AG09319 (cell line): ENCODE results near the gene WNT9B.

ENCODE experiments used
- DNase-seq: peaks from one replicate; pipeline ENCODE4 v3.0.0-alpha.2; 2010; ENCODE audit warnings: low read depth; ENCODE audit errors: extremely low read depth
- CTCF ChIP-seq: IDR thresholded peaks from 2 replicates; pipeline ENCODE4 v1.5.1; 2011; ENCODE audit warnings: low read depth, mild to moderate bottlenecking, inconsistent platforms, low read length, moderate library complexity

Gene WNT9B

GRCh38 chr17:46851029-46851741 lies at the start of gene WNT9B:
Gene WNT9B (plus strand): TSS chr17:46851583. CDS start chr17:46851639, 56 bp downstream.
- DNase-seq = no peak
- TF ChIP-seq CTCF = no peak

GRCh38 chr17:46802800-46803199 lies 48.6 kb upstream of the WNT9B start:
- no peak for TF ChIP-seq CTCF
- DNase-seq = no peak

- TF ChIP-seq CTCF = no peak
- DNase-seq = no peak
Observed at GRCh38 chr17:46803544-46803943, 47.8 kb upstream of the WNT9B start.

- no peak for TF ChIP-seq CTCF
- DNase-seq = no peak
Observed at GRCh38 chr17:46805771-46806170, 45.6 kb upstream of the WNT9B start.

- DNase-seq = no peak
- no peak for TF ChIP-seq CTCF
Observed at GRCh38 chr17:46809110-46809571, 42.2 kb upstream of the WNT9B start.

GRCh38 chr17:46810837-46811236 lies 40.5 kb upstream of the WNT9B start:
- TF ChIP-seq CTCF = no peak
- DNase-seq = no peak

- no peak for TF ChIP-seq CTCF
- DNase-seq = no peak
Observed at GRCh38 chr17:46811978-46812583, 39.3 kb upstream of the WNT9B start.
